SU-DHL-6 (cell line): Measurements from ENCODE around the gene PODXL2.

Experiments
- H2AFZ ChIP-seq: fragments of 200-600 bp; sonication (generic); 2 replicates; pipeline ENCODE4 v1.6.1; 2014; ENCODE audit warnings: low read depth, mild to moderate bottlenecking, moderate library complexity, mixed read lengths, antibody characterized with exemption, low read length; ENCODE audit not compliant: severe bottlenecking
- H3F3A ChIP-seq: fragments of 200-600 bp; shearing (Covaris generic); 2 replicates; pipeline ENCODE4 v1.6.0; 2016; ENCODE audit warnings: antibody characterized with exemption, mild to moderate bottlenecking; ENCODE audit not compliant: insufficient read depth
- H3K27ac ChIP-seq: fragments of 200-600 bp; sonication (generic); 2 replicates; pipeline ENCODE4 v1.5.1; 2016; ENCODE audit warnings: low read depth, mild to moderate bottlenecking, low read length, moderate library complexity, mixed read lengths
- H3K27me3 ChIP-seq: fragments of 200-600 bp; sonication (generic), shearing (Covaris generic); 2 replicates; pipeline ENCODE4 v1.6.0; 2014; ENCODE audit warnings: mild to moderate bottlenecking, low read length
- H3K36me3 ChIP-seq: fragments of 200-600 bp; sonication (generic); 2 replicates; pipeline ENCODE4 v1.6.1; 2014; ENCODE audit warnings: mild to moderate bottlenecking, low read length, mixed read lengths
- H3K4me2 ChIP-seq: fragments of 300-600, 200-600 bp; shearing (Covaris generic), sonication (generic); 2 replicates; pipeline ENCODE4 v1.6.0; 2014; ENCODE audit warnings: low read length, low read depth, mild to moderate bottlenecking; ENCODE audit not compliant: poor library complexity, severe bottlenecking
- H3K4me3 ChIP-seq: fragments of 200-600 bp; sonication (generic); 2 replicates; pipeline ENCODE4 v1.5.1; 2014; ENCODE audit warnings: antibody characterized with exemption, low read length, mild to moderate bottlenecking, mixed read lengths; ENCODE audit not compliant: insufficient read depth, poor library complexity, severe bottlenecking
- H3K79me2 ChIP-seq: fragments of 200-600 bp; sonication (generic); 2 replicates; pipeline ENCODE4 v1.6.1; 2014; ENCODE audit warnings: mild to moderate bottlenecking, low read length, moderate library complexity; ENCODE audit not compliant: insufficient read depth
- H3K9ac ChIP-seq: fragments of 200-600 bp; sonication (generic); 2 replicates; pipeline ENCODE4 v1.7.0; 2014; ENCODE audit warnings: mild to moderate bottlenecking, low read length
- H3K9me2 ChIP-seq: fragments of 200-600 bp; sonication (generic); replicated peaks from 2 replicates; pipeline ENCODE4 v1.6.1; 2014; ENCODE audit warnings: low read length; ENCODE audit not compliant: insufficient read depth
- H3K9me3 ChIP-seq: fragments of 200-600 bp; sonication (generic); 2 replicates; pipeline ENCODE4 v1.6.1; 2014; ENCODE audit warnings: low read length, mixed read lengths; ENCODE audit not compliant: insufficient read depth
- H4K20me1 ChIP-seq: fragments of 200-600 bp; sonication (generic); 2 replicates; pipeline ENCODE4 v1.6.1; 2014; ENCODE audit warnings: low read depth, mild to moderate bottlenecking, antibody characterized with exemption, low read length, moderate library complexity, mixed read lengths
- EZH2phosphoT487 ChIP-seq: fragments of 200-600 bp; sonication (generic), shearing (Covaris generic); conservative IDR thresholded peaks from 2 replicates; pipeline ENCODE4 v1.6.1; 2018; ENCODE audit warnings: mild to moderate bottlenecking, antibody characterized with exemption, low read length, moderate library complexity, mixed read lengths
- TF ChIP-seq, protein P1 (sequence below): fragments of 200-600 bp; sonication (generic); IDR thresholded peaks from one replicate; pipeline ENCODE4 v1.5.1; 2017; ENCODE audit warnings: antibody characterized with exemption, mild to moderate bottlenecking, low read length, moderate library complexity; ENCODE audit not compliant: insufficient read depth, poor library complexity, severe bottlenecking

PODXL2 gene

GRCh38 chr3:127690823-127691452 is 62.0 kb downstream of the PODXL2 start:
- Histone ChIP-seq H3K27ac (no peak overlapping the region), H3K9me2 (no peaks in the 10 kb centered on the region), H3K4me2 (no peak overlapping the region), H2AFZ (no peak overlapping the region), H3K79me2 (no peaks in the 10 kb centered on the region), H4K20me1 (no peaks in the 10 kb centered on the region), H3K36me3 (no peaks in the 10 kb centered on the region), H3F3A (no peaks in the 10 kb centered on the region), H3K9me3 (no peaks in the 10 kb centered on the region; the same call in 1 of the 2 replicates), H3K9ac (no peak overlapping the region), H3K4me3 (no peak overlapping the region), H3K27me3 (no peaks in the 10 kb centered on the region)
- TF ChIP-seq EZH2phosphoT487: no peak
- TF ChIP-seq, protein P1, sequence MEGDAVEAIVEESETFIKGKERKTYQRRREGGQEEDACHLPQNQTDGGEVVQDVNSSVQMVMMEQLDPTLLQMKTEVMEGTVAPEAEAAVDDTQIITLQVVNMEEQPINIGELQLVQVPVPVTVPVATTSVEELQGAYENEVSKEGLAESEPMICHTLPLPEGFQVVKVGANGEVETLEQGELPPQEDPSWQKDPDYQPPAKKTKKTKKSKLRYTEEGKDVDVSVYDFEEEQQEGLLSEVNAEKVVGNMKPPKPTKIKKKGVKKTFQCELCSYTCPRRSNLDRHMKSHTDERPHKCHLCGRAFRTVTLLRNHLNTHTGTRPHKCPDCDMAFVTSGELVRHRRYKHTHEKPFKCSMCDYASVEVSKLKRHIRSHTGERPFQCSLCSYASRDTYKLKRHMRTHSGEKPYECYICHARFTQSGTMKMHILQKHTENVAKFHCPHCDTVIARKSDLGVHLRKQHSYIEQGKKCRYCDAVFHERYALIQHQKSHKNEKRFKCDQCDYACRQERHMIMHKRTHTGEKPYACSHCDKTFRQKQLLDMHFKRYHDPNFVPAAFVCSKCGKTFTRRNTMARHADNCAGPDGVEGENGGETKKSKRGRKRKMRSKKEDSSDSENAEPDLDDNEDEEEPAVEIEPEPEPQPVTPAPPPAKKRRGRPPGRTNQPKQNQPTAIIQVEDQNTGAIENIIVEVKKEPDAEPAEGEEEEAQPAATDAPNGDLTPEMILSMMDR: peak; percentile 11

DNA sequence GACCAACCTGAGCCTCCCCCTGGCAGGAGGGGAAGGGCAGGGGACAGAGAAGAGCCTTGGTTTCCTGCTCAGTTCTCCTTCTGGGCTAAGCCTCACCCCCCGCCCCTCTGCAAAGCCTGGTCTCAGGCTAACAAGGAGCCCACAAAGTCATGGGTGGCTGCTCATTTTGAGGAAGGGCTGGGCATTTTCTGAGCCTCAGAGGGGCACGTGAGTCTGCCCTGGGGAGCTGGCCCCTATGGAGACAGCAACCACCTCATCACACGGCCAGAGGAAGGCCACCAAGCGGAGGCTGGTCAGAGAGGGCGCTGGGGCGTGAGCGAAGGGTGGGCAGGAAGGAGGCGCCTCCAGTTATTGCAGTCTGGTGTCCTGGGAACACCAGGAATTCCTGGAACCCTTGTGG is 62.5 kb downstream of the PODXL2 start:
- no peaks in the 10 kb centered on the region; the same call in 1 of the 2 replicates for H3K9me3 ChIP-seq
- no peaks in the 10 kb centered on the region for H3K27me3 ChIP-seq
- no peak overlapping the region for H2AFZ ChIP-seq
- no peak for TF ChIP-seq EZH2phosphoT487
- TF ChIP-seq, protein P1: no peak
- H4K20me1 ChIP-seq: no peaks in the 10 kb centered on the region
- H3F3A ChIP-seq: no peaks in the 10 kb centered on the region
- H3K4me2 ChIP-seq: no peak overlapping the region
- no peak overlapping the region for H3K9ac ChIP-seq
- H3K9me2 ChIP-seq: no peaks in the 10 kb centered on the region
- no peak overlapping the region for H3K4me3 ChIP-seq
- no peak overlapping the region for H3K27ac ChIP-seq
- no peaks in the 10 kb centered on the region for H3K79me2 ChIP-seq
- H3K36me3 ChIP-seq: no peaks in the 10 kb centered on the region

GRCh38 chr3:127691974-127692373 is 63.0 kb downstream of the PODXL2 start:
- no peaks in the 10 kb centered on the region for H3K79me2 ChIP-seq
- H3F3A ChIP-seq: no peaks in the 10 kb centered on the region
- TF ChIP-seq, protein P1: no peak
- no peak for TF ChIP-seq EZH2phosphoT487
- H3K9me2 ChIP-seq: no peaks in the 10 kb centered on the region
- H3K36me3 ChIP-seq: no peaks in the 10 kb centered on the region
- H3K27me3 ChIP-seq: no peaks in the 10 kb centered on the region
- H2AFZ ChIP-seq: no peak overlapping the region
- no peak overlapping the region for H3K4me3 ChIP-seq
- H3K27ac ChIP-seq: no peak overlapping the region
- H3K4me2 ChIP-seq: no peak overlapping the region
- H4K20me1 ChIP-seq: no peaks in the 10 kb centered on the region
- H3K9ac ChIP-seq: no peak overlapping the region
- H3K9me3 ChIP-seq: no peaks in the 10 kb centered on the region; the same call in 1 of the 2 replicates
